Adipocyte (in vitro differentiated cells): ENCODE measurements around the gene MFAP4.

ENCODE experiments used
- DNase-seq: peaks from one replicate; pipeline ENCODE4 v3.0.0-alpha.2; 2015; ENCODE audit warnings: low read depth
- H3K27me3 ChIP-seq: replicated peaks from 2 replicates; pipeline ENCODE4 v1.7.0; 2013; ENCODE audit warnings: mild to moderate bottlenecking, low read length, moderate library complexity; ENCODE audit not compliant: control insufficient read depth, insufficient read depth
- H3K36me3 ChIP-seq: 2 replicates; pipeline ENCODE4 v1.7.0; 2013; ENCODE audit warnings: low read length, mild to moderate bottlenecking, moderate library complexity; ENCODE audit not compliant: control insufficient read depth, insufficient read depth, severe bottlenecking
- H3K4me1 ChIP-seq: 2 replicates; pipeline ENCODE4 v1.7.0; 2013; ENCODE audit warnings: mild to moderate bottlenecking, low read length, moderate library complexity; ENCODE audit not compliant: control insufficient read depth, insufficient read depth
- H3K4me3 ChIP-seq: 2 replicates; pipeline ENCODE4 v1.7.0; 2013; ENCODE audit warnings: mild to moderate bottlenecking, low read length, moderate library complexity
- H3K9ac ChIP-seq: 2 replicates; pipeline ENCODE4 v1.7.0; 2013; ENCODE audit warnings: mild to moderate bottlenecking, low read length, moderate library complexity
- H3K9me3 ChIP-seq: 2 replicates; pipeline ENCODE4 v1.7.0; 2013; ENCODE audit warnings: mild to moderate bottlenecking, low read length, moderate library complexity; ENCODE audit not compliant: control insufficient read depth

MFAP4 gene

GRCh38 chr17:19409066-19409465, 22.1 kb upstream of the MFAP4 start:
- no peak for DNase-seq
- H3K9me3 ChIP-seq, result no peaks in the 10 kb centered on the region

GRCh38 chr17:19408346-19408710, 21.3 kb upstream of the MFAP4 start:
- H3K27me3 ChIP-seq, result no peaks in the 10 kb centered on the region
- no peak overlapping the region for H3K4me3 ChIP-seq
- no peak overlapping the region for H3K9ac ChIP-seq
- no peaks in the 10 kb centered on the region for H3K9me3 ChIP-seq
- no peaks in the 10 kb centered on the region for H3K4me1 ChIP-seq
- DNase-seq, result no peak
- H3K36me3 ChIP-seq, result no peaks in the 10 kb centered on the region

More at GRCh38 chr17:19409066-19409465, 22.1 kb upstream of the MFAP4 start:
- Histone ChIP-seq H3K4me3 (no peak overlapping the region), H3K4me1 (no peaks in the 10 kb centered on the region), H3K9ac (no peak overlapping the region), H3K27me3 (no peaks in the 10 kb centered on the region), H3K36me3 (no peaks in the 10 kb centered on the region)

- H3K9ac ChIP-seq, result no peak overlapping the region
- DNase-seq, result no peak
- no peaks in the 10 kb centered on the region for H3K36me3 ChIP-seq
- H3K27me3 ChIP-seq, result no peaks in the 10 kb centered on the region
- no peaks in the 10 kb centered on the region for H3K4me1 ChIP-seq
- H3K9me3 ChIP-seq, result no peaks in the 10 kb centered on the region
- no peak overlapping the region for H3K4me3 ChIP-seq
Measured at GRCh38 chr17:19407601-19408345, 20.8 kb upstream of the MFAP4 start.

DNA sequence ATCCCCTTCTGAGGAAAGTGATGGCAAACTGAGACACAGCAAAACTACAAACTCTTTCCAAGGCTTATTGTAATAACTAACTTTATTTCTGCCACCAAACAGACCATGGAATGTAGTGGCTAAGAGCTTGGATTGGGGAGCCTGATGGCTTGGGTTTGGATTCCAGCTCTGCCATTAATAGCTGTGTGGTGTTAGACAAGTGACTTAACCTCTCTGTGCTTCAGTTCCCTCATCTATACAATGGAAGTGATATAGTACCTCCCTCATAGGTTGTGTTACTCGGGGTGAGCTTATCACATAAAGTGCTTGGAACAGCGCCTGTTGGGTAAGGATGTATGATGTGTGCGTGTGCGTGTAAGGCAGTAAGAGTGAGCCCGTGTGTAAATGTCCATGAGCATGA, 18.1 kb upstream of the MFAP4 start:
- H3K27me3 ChIP-seq, result no peaks in the 10 kb centered on the region
- no peaks in the 10 kb centered on the region for H3K9me3 ChIP-seq
- peaks cover 6% of the 10 kb centered on the region for H3K4me1 ChIP-seq
- no peak overlapping the region for H3K9ac ChIP-seq
- H3K4me3 ChIP-seq, result no peak overlapping the region
- no peak for DNase-seq
- no peaks in the 10 kb centered on the region for H3K36me3 ChIP-seq

- Histone ChIP-seq H3K9me3 (no peaks in the 10 kb centered on the region), H3K9ac (no peak overlapping the region), H3K4me1 (peaks cover 6% of the 10 kb centered on the region), H3K4me3 (no peak overlapping the region), H3K36me3 (no peaks in the 10 kb centered on the region), H3K27me3 (no peaks in the 10 kb centered on the region)
- no peak for DNase-seq
Measured at GRCh38 chr17:19404264-19404663, 17.3 kb upstream of the MFAP4 start.

DNA sequence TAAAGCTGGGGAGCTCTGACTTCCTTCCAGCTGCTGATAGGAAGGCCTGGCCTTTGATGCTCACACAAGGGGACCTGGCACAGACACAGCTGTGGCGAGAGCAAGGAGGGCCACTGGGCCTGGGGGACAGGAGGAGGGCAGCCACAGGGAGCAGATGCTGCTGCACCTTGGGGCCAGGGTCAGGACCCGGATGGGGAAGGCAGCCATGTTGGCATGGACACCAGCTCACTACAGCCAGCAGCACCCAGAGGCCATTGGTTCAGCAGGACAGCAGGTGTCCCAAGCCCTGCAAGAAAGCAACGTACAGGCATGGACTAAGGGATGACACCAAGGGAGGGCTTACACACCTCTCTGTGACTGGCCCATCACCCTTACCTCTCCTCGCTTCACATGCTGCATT, 16.0 kb upstream of the MFAP4 start:
- Histone ChIP-seq H3K4me3 (no peak overlapping the region), H3K9ac (no peak overlapping the region), H3K4me1 (peaks cover 18% of the 10 kb centered on the region), H3K27me3 (no peaks in the 10 kb centered on the region), H3K9me3 (no peaks in the 10 kb centered on the region), H3K36me3 (no peaks in the 10 kb centered on the region)
- DNase-seq, result no peak

DNA sequence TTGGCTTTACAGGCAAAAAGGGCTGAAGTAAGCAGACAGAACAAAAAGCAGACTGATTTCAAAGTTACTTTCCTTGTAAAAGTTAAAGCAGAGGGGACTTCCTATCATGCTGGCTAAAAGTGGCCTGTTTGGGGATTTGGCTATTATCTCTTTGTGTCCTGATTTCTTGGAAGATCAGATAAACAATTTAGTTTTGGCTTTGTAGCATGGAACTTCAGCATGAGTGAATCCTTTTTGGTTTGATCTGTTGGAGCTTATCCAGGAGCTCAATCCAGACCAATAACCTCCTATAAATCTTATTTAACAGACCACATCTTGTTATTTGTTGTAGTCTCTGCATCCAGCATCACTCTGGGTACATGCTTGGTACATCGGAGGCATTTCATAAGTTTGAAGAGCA, 15.2 kb upstream of the MFAP4 start:
- no peak for DNase-seq
- H3K4me3 ChIP-seq, result no peak overlapping the region
- H3K9me3 ChIP-seq, result no peaks in the 10 kb centered on the region
- no peak overlapping the region for H3K9ac ChIP-seq
- peaks cover 20% of the 10 kb centered on the region for H3K4me1 ChIP-seq
- H3K27me3 ChIP-seq, result no peaks in the 10 kb centered on the region
- no peaks in the 10 kb centered on the region for H3K36me3 ChIP-seq

DNA sequence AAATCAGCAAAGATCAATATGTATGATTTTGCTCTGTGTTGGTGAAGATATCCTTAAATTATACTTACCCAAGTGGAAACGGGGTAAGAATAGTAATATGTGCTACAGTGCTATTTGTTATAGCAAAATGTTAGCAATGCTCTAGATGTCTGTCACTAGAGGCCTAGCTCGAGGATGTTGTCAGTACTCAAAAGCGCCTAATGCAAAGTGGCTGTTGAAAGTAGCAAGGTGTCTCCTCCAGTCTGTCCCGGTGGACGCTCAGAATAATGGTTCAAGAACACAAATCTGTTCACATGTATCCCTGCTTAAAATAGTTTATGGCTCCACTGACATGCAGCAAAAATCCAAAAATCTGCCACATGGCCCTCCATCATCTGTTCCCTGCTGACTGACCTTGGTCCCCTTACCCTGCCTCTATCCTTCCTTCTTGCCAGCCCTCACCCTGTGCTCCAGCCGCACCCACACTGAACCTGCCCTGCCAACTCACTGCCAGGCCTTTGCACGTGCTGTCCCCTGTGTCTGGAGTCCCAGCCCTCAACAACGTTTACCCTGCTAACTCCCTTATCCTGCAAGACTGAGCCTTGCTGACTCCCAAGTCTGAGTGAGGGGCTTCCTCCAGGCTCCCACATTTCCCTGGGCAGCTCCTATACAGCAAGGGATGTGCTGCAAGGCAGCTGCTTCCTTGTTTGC, 14.5 kb upstream of the MFAP4 start:
- Histone ChIP-seq H3K4me1 (peaks cover 20% of the 10 kb centered on the region), H3K9me3 (no peaks in the 10 kb centered on the region), H3K4me3 (no peak overlapping the region), H3K36me3 (no peaks in the 10 kb centered on the region), H3K27me3 (no peaks in the 10 kb centered on the region), H3K9ac (no peak overlapping the region)
- no peak for DNase-seq

DNA sequence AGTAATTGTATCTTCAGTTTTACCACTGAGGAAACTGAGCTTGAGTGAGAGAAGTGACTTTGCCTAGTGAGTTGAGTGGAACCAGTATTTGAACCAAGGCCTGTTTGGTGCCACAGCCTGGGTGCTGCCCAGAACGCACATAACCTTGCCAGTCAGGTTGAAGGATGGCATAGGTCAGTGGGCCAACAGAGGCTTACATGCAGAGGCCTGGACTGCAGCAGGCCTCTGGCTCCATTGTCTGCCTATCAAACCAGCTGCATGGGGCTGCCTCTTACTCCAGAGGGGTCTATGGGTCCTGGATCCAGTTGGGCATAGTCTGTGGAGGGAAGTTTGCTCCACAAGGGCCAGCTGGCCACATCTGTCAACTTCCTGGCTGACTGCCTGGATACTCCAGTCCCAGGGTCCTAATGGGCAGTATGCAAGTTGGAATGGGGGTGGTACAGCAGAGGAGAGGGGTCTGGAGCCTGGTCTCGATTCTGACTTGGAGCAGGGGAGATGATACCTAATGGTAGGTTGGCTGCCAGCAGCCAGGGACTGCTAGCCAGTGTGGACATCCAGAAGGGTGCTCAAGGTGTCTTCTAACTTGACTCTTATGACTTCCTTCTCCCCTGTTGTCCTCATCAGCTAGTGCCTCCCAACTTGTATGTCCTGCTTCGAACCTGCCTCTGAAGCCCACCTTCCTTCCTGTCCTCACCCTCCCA, 12.9 kb upstream of the MFAP4 start:
- Histone ChIP-seq H3K4me1 (peaks cover 20% of the 10 kb centered on the region), H3K4me3 (no peak overlapping the region), H3K36me3 (no peaks in the 10 kb centered on the region), H3K9me3 (no peaks in the 10 kb centered on the region), H3K27me3 (no peaks in the 10 kb centered on the region), H3K9ac (no peak overlapping the region)
- DNase-seq, result no peak

GRCh38 chr17:19398301-19399181, 11.6 kb upstream of the MFAP4 start:
- H3K27me3 ChIP-seq, result no peaks in the 10 kb centered on the region
- peak overlapping the region; percentile 26 for H3K9ac ChIP-seq
- H3K4me3 ChIP-seq, result no peak overlapping the region
- H3K4me1 ChIP-seq, result peaks cover 20% of the 10 kb centered on the region
- H3K36me3 ChIP-seq, result no peaks in the 10 kb centered on the region
- H3K9me3 ChIP-seq, result no peaks in the 10 kb centered on the region
- DNase-seq, result peak; percentile 28
